Endothelial cell of umbilical vein (primary cell): ENCODE measurements around the gene ATP6V0A4. TPM values are rescaled to one million over a fixed set of nuclear protein-coding genes. Genes with fewer than 3 reads are reported as not detected.

ENCODE experiments used
- BruUV-seq: library from RNA; stranded (reverse); fragments of 400-500 nt; replicated peaks from 2 replicates; lab custom pipeline; 2021; lab: Mats Ljungman, UMichigan
- CTCF ChIA-PET: fragments of 300-600, 350-600 bp; sonication (Branson Sonifier 250); formaldehyde crosslinking; loops from one replicate; lab custom pipeline; 2021; ENCODE audit warnings: antibody characterized with exemption, inconsistent platforms; lab: Charles Lee
- POLR2A ChIA-PET: fragments of 300-600, 350-600 bp; sonication (Branson Sonifier 250); formaldehyde crosslinking; loops from one replicate; lab custom pipeline; 2021; ENCODE audit warnings: antibody characterized with exemption, inconsistent platforms; lab: Charles Lee
- DNase-seq: peaks from one replicate; pipeline ENCODE4 v3.0.0-alpha.2; 2011; ENCODE audit warnings: low read depth, low spot score
- FAIRE-seq: peaks from 2 replicates; lab custom pipeline; 2011; peaks lifted over from hg19 to GRCh38; lab: Jason Lieb, UNC
- H2AFZ ChIP-seq: 2 replicates; pipeline ENCODE4 v1.6.0; 2012; ENCODE audit warnings: low read depth, low read length, control low read depth, inconsistent platforms
- H3K27ac ChIP-seq: 2 replicates; pipeline ENCODE4 v1.5.1; 2011; ENCODE audit warnings: low read depth, mild to moderate bottlenecking, control low read depth, low read length, moderate library complexity; ENCODE audit not compliant: insufficient read depth
- H3K27me3 ChIP-seq, 2 experiments: 2 replicates each; pipeline versions ENCODE4 v1.6.0 to v1.6.1; 2011; ENCODE audit warnings: low read length in 2 of 2, mixed read lengths in 1 of 2; ENCODE audit not compliant: control insufficient read depth in 2 of 2, insufficient read depth in 2 of 2
- H3K36me3 ChIP-seq, 2 experiments: 2 replicates in 1 of 2; 3 replicates in 1 of 2; pipeline ENCODE4 v1.5.1; 2011; ENCODE audit warnings: low read length in 2 of 2, mild to moderate bottlenecking in 1 of 2, moderate library complexity in 1 of 2; ENCODE audit not compliant: control insufficient read depth in 2 of 2, insufficient read depth in 2 of 2; ENCODE audit errors: extremely low read depth in 1 of 2
- H3K4me1 ChIP-seq: 3 replicates; pipeline ENCODE4 v1.5.1; 2011; ENCODE audit warnings: mild to moderate bottlenecking, low read length; ENCODE audit not compliant: control insufficient read depth, insufficient read depth; ENCODE audit errors: extremely low read depth
- H3K4me2 ChIP-seq: 2 replicates; pipeline ENCODE4 v1.6.1; 2011; ENCODE audit warnings: low read length, control low read depth, mixed read lengths; ENCODE audit not compliant: insufficient read depth
- H3K4me3 ChIP-seq, 3 experiments: fragments of 200-600 bp in 1 of 3; sonication (generic), shearing (Covaris generic) in 1 of 3; replicated peaks in 1 of 3; 2 replicates each; pipeline ENCODE4 v1.5.1; 2011 to 2016; ENCODE audit warnings: control low read depth in 3 of 3, low read length in 3 of 3, mild to moderate bottlenecking in 2 of 3, inconsistent platforms in 1 of 3, low read depth in 1 of 3, moderate library complexity in 1 of 3; ENCODE audit not compliant: insufficient read depth in 1 of 3
- H3K79me2 ChIP-seq: 2 replicates; pipeline ENCODE4 v1.6.0; 2012; ENCODE audit warnings: low read length, inconsistent platforms; ENCODE audit not compliant: control insufficient read depth, insufficient read depth
- H3K9ac ChIP-seq: replicated peaks from 2 replicates; pipeline ENCODE3; 2011; ENCODE audit warnings: low read length, control low read depth; ENCODE audit not compliant: insufficient read depth; ENCODE audit errors: extremely low read depth
- H3K9me1 ChIP-seq: replicated peaks from 3 replicates; pipeline ENCODE4 v1.6.0; 2011; ENCODE audit warnings: mild to moderate bottlenecking, low read length; ENCODE audit not compliant: control insufficient read depth, insufficient read depth; ENCODE audit errors: extremely low read depth
- H3K9me3 ChIP-seq: replicated peaks from 2 replicates; pipeline ENCODE4 v1.5.1; 2012; ENCODE audit warnings: low read length, inconsistent platforms; ENCODE audit not compliant: control insufficient read depth, insufficient read depth
- H4K20me1 ChIP-seq: replicated peaks from 2 replicates; pipeline ENCODE3; 2011; ENCODE audit warnings: mild to moderate bottlenecking, low read length; ENCODE audit not compliant: control insufficient read depth, insufficient read depth; ENCODE audit errors: extremely low read depth
- EZH2 ChIP-seq: IDR thresholded peaks from 2 replicates; pipeline ENCODE4 v1.6.1; 2012; ENCODE audit warnings: borderline replicate concordance, low read depth, mild to moderate bottlenecking, moderate library complexity, low read length, inconsistent platforms; ENCODE audit not compliant: severe bottlenecking
- FOS ChIP-seq: IDR thresholded peaks from 2 replicates; pipeline ENCODE4 v1.6.1; 2011; ENCODE audit warnings: mild to moderate bottlenecking, low read length, moderate library complexity, borderline replicate concordance; ENCODE audit not compliant: insufficient read depth
- GATA2 ChIP-seq: IDR thresholded peaks from 2 replicates; pipeline ENCODE4 v1.7.0; 2011; ENCODE audit warnings: low read depth, mild to moderate bottlenecking, moderate library complexity, mixed read lengths, low read length; ENCODE audit not compliant: insufficient read length, insufficient read depth
- JUN ChIP-seq: IDR thresholded peaks from 2 replicates; pipeline ENCODE4 v1.6.1; 2011; ENCODE audit warnings: borderline replicate concordance, low read depth; ENCODE audit not compliant: insufficient read length, insufficient read depth
- MAX ChIP-seq: IDR thresholded peaks from 2 replicates; pipeline ENCODE4 v1.6.1; 2011; ENCODE audit not compliant: insufficient read depth, insufficient read length
- MYC ChIP-seq: IDR thresholded peaks from one replicate; pipeline ENCODE4 v1.6.1; 2011; ENCODE audit warnings: mild to moderate bottlenecking, low read depth, low read length
- POLR2A ChIP-seq: IDR thresholded peaks from 2 replicates; pipeline ENCODE4 v1.6.1; 2012; ENCODE audit warnings: low read depth, mild to moderate bottlenecking, control low read depth, low read length
- POLR2AphosphoS5 ChIP-seq: IDR thresholded peaks from 2 replicates; pipeline ENCODE4 v1.6.1; 2012; ENCODE audit warnings: low read depth, mild to moderate bottlenecking, control low read depth, low read length, moderate library complexity; ENCODE audit not compliant: insufficient read depth
- dilution Hi-C: fragments of 300-500 bp; cut with MboI; formaldehyde crosslinking; loops from one replicate; pipeline ENCODE4 v1.15.0; 2019; ENCODE audit warnings: low sequenced_read_pairs; ENCODE audit not compliant: extremely low pct_ligation_motif_present
- intact Hi-C: fragments of 100-400 bp; cut with micrococcal nuclease; formaldehyde crosslinking; loops from one replicate; pipeline ENCODE4 v1.10.0; 2022
- polyA plus RNA-seq, 4 experiments: library from polyadenylated mRNA; depleted of rRNA in 3 of 4; stranded (reverse) in 3 of 4; unstranded in 1 of 4; fragments of >200 nt; gene quantifications; 2 replicates each; pipeline versions ENCODE4 v1.2.1 to v1.2.3, GENCODE V29; 2011 to 2012; ENCODE audit warnings: missing spikeins in 1 of 4
- total RNA-seq: library from RNA; stranded (reverse); gene quantifications from 2 replicates; pipeline ENCODE4 v1.2.3, GENCODE V29; 2021
- TF ChIP-seq, protein P1 (sequence below), 2 donors: IDR thresholded peaks; 1 replicate in 1 of 2; 2 replicates in 1 of 2; pipeline ENCODE4 v1.5.1; 2011; ENCODE audit warnings: low read length in 2 of 2, mild to moderate bottlenecking in 2 of 2, moderate library complexity in 2 of 2, control low read depth in 1 of 2, inconsistent platforms in 1 of 2, low read depth in 1 of 2; ENCODE audit not compliant: insufficient read depth in 1 of 2; ENCODE audit errors: extremely low read depth in 1 of 2

Gene ATP6V0A4
- total and polyA plus RNA-seq, 2 donors (not counting 3 experiments of a cell fraction or from before 2014, with no cell fraction given) = 0.07 to 0.24 TPM

DNA sequence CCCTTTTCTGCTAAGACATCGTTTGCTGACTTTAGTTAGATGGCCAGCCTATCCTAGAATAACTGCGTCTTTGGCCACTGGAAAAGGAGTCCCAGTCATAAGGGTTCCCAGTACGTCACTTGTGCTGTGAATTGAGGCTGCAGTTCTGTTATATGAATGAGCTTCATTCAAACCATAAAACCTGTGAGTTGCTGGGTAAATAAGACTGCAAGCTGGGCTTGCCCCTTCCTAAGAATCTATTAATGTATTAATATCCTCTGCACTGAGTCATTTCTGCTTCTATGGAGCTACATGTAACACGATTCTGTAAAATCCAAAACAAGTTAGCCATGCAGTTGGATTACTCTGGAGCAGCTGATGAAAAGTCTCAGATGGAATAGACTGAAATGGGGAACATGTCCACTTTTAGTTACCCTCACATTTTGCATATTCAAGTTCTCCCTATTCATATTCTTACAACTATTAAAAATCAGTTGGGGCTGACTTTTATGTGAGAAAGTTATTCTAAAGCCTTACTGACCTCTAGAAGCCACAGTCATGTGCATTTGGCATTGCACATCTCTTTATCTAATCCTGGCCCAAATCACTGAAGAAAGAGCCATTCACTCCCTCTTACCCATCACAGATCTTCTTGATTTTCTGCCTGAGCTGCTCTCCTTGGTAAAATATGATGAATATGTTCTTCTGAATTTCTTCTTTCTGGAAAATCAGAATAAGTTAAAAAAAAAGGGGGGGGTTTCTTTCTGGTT is 42.0 kb downstream of the ATP6V0A4 start:
- H3K9ac ChIP-seq = no peak overlapping the region
- no peaks in the 10 kb centered on the region for H3K9me1 ChIP-seq
- H3K79me2 ChIP-seq = no peaks in the 10 kb centered on the region
- no peaks in the 10 kb centered on the region for H3K4me1 ChIP-seq
- FAIRE-seq (no peak), DNase-seq (no peak)
- no peaks in the 10 kb centered on the region for H3K36me3 ChIP-seq
- no peaks in the 10 kb centered on the region for H4K20me1 ChIP-seq
- H3K4me3 ChIP-seq = no peak overlapping the region
- no peak overlapping the region for H2AFZ ChIP-seq
- TF ChIP-seq POLR2A (no peak), JUN (no peak), FOS (no peak), MAX (no peak), GATA2 (no peak), MYC (no peak), EZH2 (no peak), POLR2AphosphoS5 (no peak)
- TF ChIP-seq, protein P1, sequence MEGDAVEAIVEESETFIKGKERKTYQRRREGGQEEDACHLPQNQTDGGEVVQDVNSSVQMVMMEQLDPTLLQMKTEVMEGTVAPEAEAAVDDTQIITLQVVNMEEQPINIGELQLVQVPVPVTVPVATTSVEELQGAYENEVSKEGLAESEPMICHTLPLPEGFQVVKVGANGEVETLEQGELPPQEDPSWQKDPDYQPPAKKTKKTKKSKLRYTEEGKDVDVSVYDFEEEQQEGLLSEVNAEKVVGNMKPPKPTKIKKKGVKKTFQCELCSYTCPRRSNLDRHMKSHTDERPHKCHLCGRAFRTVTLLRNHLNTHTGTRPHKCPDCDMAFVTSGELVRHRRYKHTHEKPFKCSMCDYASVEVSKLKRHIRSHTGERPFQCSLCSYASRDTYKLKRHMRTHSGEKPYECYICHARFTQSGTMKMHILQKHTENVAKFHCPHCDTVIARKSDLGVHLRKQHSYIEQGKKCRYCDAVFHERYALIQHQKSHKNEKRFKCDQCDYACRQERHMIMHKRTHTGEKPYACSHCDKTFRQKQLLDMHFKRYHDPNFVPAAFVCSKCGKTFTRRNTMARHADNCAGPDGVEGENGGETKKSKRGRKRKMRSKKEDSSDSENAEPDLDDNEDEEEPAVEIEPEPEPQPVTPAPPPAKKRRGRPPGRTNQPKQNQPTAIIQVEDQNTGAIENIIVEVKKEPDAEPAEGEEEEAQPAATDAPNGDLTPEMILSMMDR (IDR thresholded peaks at IDR 0.05; ENCODE audit: extremely low read depth in 1 of 2, insufficient read depth in 1 of 2, low read depth in 1 of 2, low read length in 2 of 2) = no peak
- ChIA-PET CTCF (interaction anchor here (1.9 kb wide), 1 partner anchor 17 kb away, joined by 8 read pairs; no protein-coding TSS in a partner anchor), POLR2A (no interaction called here)
- no peak overlapping the region for H3K27ac ChIP-seq
- no peak overlapping the region for H3K4me2 ChIP-seq
- no TSS peak for BruUV-seq
- dilution Hi-C loops = no loop called here
- no peaks in the 10 kb centered on the region for H3K9me3 ChIP-seq
- intact Hi-C loops = no loop called here
- H3K27me3 ChIP-seq = no peaks in the 10 kb centered on the region
